Left lung (tissue), 10 donors: ENCODE data around the gene DCUN1D2. TPM values are rescaled to one million over a fixed set of nuclear protein-coding genes. Genes with fewer than 3 reads are reported as not detected.
A peak's percentile ranks its signal among the peaks of the same experiment; 100 is the strongest.
"Not testable (repeated sequence)": the region's sequence is repeated elsewhere in the genome, so short reads cannot be mapped to it uniquely, and the experiment has no call there.

Source experiments
- ATAC-seq: fragments of 200-7000 bp; cut with Tn5 transposase; one replicate; pipeline ENCODE4 v1.9.1; 2020; ENCODE audit warnings: moderate library complexity
- DNase-seq, 4 donors: peaks; one replicate each; pipeline ENCODE4 v3.0.0-alpha.2; 2013 to 2020
- H3K27ac ChIP-seq, 2 donors: fragments of 200-600 bp; sonication (generic) in 1 of 2; one replicate each; pipeline versions ENCODE4 v1.5.0 to v1.8.0; 2020 to 2021
- H3K27me3 ChIP-seq, 2 donors: fragments of 200-600 bp; sonication (generic) in 1 of 2; one replicate each; pipeline versions ENCODE4 v1.5.0 to v1.8.0; 2020 to 2021
- H3K36me3 ChIP-seq, 2 donors: fragments of 200-600 bp; sonication (generic) in 1 of 2; one replicate each; pipeline versions ENCODE4 v1.5.0 to v1.8.0; 2020 to 2021
- H3K4me1 ChIP-seq, 2 donors: fragments of 200-600 bp; one replicate each; pipeline ENCODE4 v1.8.0; 2021
- H3K4me3 ChIP-seq, 2 donors: fragments of 200-600 bp; sonication (generic) in 1 of 2; one replicate each; pipeline versions ENCODE4 v1.5.0 to v1.8.0; 2020 to 2021; ENCODE audit warnings: mild to moderate bottlenecking in 1 of 2
- H3K9me3 ChIP-seq, 2 donors: fragments of 200-600 bp; sonication (generic) in 1 of 2; one replicate each; pipeline versions ENCODE4 v1.5.0 to v1.8.0; 2020 to 2021
- intact Hi-C, 2 donors: fragments of 100-400 bp; cut with DNase I; formaldehyde crosslinking; loops; one replicate each; pipeline versions ENCODE4 v1.11.2 to v1.14.2; 2022
- polyA plus RNA-seq, 6 donors: library from polyadenylated mRNA; unstranded; fragments of 120-200 nt; gene quantifications; one replicate each; pipeline ENCODE4 v1.2.1, GENCODE V29; 2013; ENCODE audit not compliant: insufficient read length in 6 of 6
- total RNA-seq, 2 donors: library from RNA; stranded (reverse); fragmentation: NEBNext Ultra II Directional; extraction: Animal tissue kit (Norgen Biotek cat#: 25700); gene quantifications; one replicate each; pipeline ENCODE4 v1.2.1, GENCODE V29; 2021
- TF ChIP-seq, protein P1 (sequence below), 2 donors: fragments of 200-600 bp; sonication (generic) in 1 of 2; IDR thresholded peaks; one replicate each; pipeline versions ENCODE4 v1.5.0 to v1.8.0; 2021; ENCODE audit warnings: antibody characterized with exemption in 2 of 2
- donor health status: DM: no; HTN: yes; CAD: no.
- donor health status: DM: no; HTN: no; CAD: no.

DCUN1D2 gene
- total and polyA plus RNA-seq, 8 donors = 10.3 to 26.3 (median 19.2) TPM

DNA sequence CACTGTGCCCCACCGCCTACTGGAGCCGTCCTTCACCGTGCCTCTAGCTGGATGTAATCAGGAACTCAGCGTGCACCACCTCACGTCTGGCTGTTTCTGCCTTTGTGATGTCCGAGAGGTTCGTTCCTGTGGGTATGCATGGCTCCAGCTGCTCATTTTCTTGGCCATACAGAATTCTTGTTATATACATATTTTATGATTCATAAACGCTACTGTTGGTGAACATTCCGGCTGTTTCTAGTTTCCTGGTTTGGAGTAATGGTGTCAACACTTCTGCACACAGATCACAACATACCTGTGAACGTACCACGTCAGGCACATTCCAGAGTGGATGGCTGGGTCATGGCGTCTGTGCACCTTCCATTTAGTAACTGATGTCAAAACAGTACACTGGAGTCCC lies 14.6 kb downstream of the DCUN1D2 start:
- H3K27me3 ChIP-seq = no peaks in the 10 kb centered on the region
- DNase-seq = no peak
- H3K27ac ChIP-seq = no peak overlapping the region
- peaks cover 0 to 18% of the 10 kb centered on the region in 2 donors for H3K4me1 ChIP-seq
- TF ChIP-seq, protein P1, sequence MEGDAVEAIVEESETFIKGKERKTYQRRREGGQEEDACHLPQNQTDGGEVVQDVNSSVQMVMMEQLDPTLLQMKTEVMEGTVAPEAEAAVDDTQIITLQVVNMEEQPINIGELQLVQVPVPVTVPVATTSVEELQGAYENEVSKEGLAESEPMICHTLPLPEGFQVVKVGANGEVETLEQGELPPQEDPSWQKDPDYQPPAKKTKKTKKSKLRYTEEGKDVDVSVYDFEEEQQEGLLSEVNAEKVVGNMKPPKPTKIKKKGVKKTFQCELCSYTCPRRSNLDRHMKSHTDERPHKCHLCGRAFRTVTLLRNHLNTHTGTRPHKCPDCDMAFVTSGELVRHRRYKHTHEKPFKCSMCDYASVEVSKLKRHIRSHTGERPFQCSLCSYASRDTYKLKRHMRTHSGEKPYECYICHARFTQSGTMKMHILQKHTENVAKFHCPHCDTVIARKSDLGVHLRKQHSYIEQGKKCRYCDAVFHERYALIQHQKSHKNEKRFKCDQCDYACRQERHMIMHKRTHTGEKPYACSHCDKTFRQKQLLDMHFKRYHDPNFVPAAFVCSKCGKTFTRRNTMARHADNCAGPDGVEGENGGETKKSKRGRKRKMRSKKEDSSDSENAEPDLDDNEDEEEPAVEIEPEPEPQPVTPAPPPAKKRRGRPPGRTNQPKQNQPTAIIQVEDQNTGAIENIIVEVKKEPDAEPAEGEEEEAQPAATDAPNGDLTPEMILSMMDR (IDR thresholded peaks at IDR 0.05) = no peak
- ATAC-seq = no peak
- intact Hi-C loops = no loop called here
- H3K36me3 ChIP-seq = peaks cover 0 to 66% of the 10 kb centered on the region in 2 donors
- no peaks in the 10 kb centered on the region for H3K9me3 ChIP-seq
- no peak overlapping the region for H3K4me3 ChIP-seq

DNA sequence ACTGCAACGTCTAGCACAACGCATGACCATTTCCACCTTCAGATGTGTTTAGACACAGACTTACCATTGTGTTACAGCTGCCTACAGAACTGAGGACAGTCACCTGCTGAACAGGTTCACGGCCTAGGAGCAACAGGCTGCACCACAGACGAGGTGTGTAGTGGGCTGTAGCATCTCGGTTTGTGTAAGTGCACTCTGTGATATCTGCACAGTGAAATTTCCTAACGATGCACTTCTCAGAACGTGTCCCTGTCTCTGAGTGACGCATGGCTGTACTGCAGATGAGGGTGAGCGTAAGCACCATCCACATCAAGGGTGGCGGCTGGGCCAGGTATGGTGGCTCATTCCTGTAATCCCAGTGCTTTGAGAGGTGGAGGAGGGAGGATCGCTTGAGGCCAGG lies 15.2 kb downstream of the DCUN1D2 start:
- intact Hi-C loops = no loop called here
- no peaks in the 10 kb centered on the region for H3K27me3 ChIP-seq
- DNase-seq = no peak
- peaks cover 0 to 66% of the 10 kb centered on the region in 2 donors for H3K36me3 ChIP-seq
- no peaks in the 10 kb centered on the region for H3K9me3 ChIP-seq
- H3K27ac ChIP-seq = no peak overlapping the region
- no peak for ATAC-seq
- TF ChIP-seq, protein P1 (IDR thresholded peaks at IDR 0.05) = no peak
- no peak overlapping the region for H3K4me3 ChIP-seq
- H3K4me1 ChIP-seq = peaks cover 0 to 18% of the 10 kb centered on the region in 2 donors

DNA sequence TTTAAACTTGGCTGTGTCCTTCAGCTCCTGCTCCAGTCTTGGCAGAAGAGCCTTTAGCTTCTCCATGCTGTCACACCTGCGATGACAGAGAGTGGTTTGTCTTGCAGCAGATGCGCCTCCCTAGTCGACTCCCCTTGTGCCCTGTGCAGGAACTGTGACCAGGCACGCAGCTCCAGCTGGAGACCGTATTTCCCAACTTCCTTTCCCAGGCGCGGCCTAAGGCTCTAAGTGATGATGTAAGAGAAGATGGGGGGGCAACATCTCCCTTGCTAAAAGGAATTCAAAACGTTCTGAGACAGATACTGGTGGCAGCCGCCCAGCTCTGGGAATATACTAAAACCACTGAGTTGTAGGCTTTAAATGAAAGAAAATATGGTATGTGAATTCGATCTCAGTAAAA lies 16.3 kb downstream of the DCUN1D2 start:
- no peak overlapping the region for H3K27ac ChIP-seq
- intact Hi-C loops = no loop called here
- TF ChIP-seq, protein P1 (IDR thresholded peaks at IDR 0.05) = peak in 1 of 2 donors; percentile 14
- no peaks in the 10 kb centered on the region for H3K9me3 ChIP-seq
- ATAC-seq (peak; percentile 76), DNase-seq (peak in 2 of 4 donors; percentile 35 to 78)
- no peaks in the 10 kb centered on the region for H3K27me3 ChIP-seq
- no peak overlapping the region for H3K4me3 ChIP-seq
- H3K36me3 ChIP-seq = peaks cover 0 to 61% of the 10 kb centered on the region in 2 donors
- H3K4me1 ChIP-seq = peaks cover 0 to 18% of the 10 kb centered on the region in 2 donors

DNA sequence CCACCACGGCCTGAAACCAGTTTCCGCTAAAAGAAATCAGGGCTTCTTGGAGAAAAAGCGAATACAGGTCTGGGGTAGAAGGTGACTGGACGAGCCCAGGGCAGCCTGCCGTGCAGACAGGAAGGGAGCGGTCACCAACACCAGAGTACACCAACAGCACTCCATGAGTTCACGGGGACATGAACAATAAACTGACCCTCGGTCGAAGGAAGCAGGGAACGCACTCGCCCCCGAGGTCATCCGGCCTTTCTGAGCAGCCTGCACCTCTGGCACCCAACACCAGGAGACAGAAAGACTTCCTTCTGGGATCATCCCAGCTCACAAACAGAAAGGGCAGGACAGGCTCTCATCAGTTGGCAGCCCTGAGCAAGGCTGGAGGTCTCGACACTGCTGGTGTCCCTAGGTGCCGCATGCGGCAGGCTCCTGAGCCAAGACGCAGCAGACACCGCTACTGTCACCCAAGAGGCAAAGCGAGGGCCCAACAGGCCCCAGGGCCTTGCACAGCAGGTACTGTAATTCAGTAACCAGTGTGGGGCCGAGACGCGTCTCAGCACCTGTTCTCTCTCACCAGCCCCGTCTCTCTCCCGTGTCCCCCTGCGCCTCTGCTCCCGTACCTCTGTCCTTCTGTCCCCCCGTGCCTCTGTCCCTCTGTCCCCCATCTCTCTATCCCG lies 18.0 kb downstream of the DCUN1D2 start:
- Histone ChIP-seq H3K27me3 (no peaks in the 10 kb centered on the region), H3K36me3 (peaks cover 0 to 59% of the 10 kb centered on the region in 2 donors), H3K4me1 (peaks cover 0 to 18% of the 10 kb centered on the region in 2 donors), H3K4me3 (no peak overlapping the region), H3K27ac (peak overlapping the region; percentile 39 to 63), H3K9me3 (no peaks in the 10 kb centered on the region)
- TF ChIP-seq, protein P1 (IDR thresholded peaks at IDR 0.05) = peak in 1 of 2 donors; percentile 36
- no peak for DNase-seq
- ATAC-seq = peak; percentile 45
- intact Hi-C loops = no loop called here

DNA sequence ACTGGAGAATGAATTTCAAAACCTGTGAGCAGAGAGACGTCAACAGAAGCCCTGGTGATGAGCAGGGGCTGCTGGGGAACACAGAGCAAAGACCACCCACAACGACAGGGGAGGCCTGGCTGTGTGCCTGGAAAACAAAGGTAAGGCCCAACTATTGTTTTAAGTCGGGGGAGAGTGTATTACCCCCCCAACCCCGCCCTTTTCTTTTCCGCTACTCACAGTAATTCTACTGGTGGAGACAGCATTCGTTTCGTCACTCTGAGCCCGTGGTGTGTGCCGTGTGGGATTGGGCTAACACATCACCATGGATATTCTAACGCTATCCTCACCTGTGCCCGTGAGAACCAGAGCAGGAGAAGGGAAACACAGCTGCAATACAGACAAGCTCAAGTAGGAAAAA lies 18.7 kb downstream of the DCUN1D2 start:
- ATAC-seq (no peak), DNase-seq (no peak)
- H3K27me3 ChIP-seq = no peaks in the 10 kb centered on the region
- TF ChIP-seq, protein P1 (IDR thresholded peaks at IDR 0.05) = no peak
- H3K27ac ChIP-seq = peak overlapping the region in 1 of 2 donors; percentile 63
- H3K4me1 ChIP-seq = peaks cover 0 to 18% of the 10 kb centered on the region in 2 donors
- intact Hi-C loops = no loop called here
- H3K36me3 ChIP-seq = peaks cover 0 to 59% of the 10 kb centered on the region in 2 donors
- H3K4me3 ChIP-seq = no peak overlapping the region
- H3K9me3 ChIP-seq = no peaks in the 10 kb centered on the region

DNA sequence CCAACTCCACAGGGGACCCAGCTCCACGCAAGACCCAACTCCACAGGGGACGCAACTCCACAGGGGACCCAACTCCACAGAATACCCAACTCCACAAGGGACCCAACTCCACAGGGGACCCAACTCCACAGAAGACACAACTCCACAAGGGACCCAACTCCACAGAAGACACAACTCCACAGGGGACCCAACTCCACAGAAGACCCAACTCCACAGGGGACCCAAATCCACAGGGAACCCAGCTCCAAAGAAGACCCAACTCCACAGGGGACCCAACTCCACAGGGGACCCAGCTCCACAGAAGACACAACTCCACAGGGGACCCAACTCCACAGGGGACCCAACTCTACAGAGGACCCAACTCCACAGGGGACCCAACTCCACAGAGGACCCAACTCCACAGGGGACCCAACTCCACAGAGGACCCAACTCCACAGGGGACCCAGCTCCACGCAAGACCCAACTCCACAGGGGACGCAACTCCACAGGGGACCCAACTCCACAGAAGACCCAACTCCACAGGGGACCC lies 19.8 kb downstream of the DCUN1D2 start:
- DNase-seq, H3K9me3 ChIP-seq, H3K4me3 ChIP-seq, ATAC-seq, H3K27ac ChIP-seq, H3K27me3 ChIP-seq, intact Hi-C loops: not testable (repeated sequence)
- H3K36me3 ChIP-seq = peaks cover 0 to 52% of the 10 kb centered on the region in 2 donors
- H3K4me1 ChIP-seq = peaks cover 0 to 18% of the 10 kb centered on the region in 2 donors
